NCI-H748 (cell line): Measurements from ENCODE around the gene SORBS1.

Source experiments
- DNase-seq: peaks from one replicate; lab custom pipeline; 2025; ENCODE audit not compliant: unreplicated experiment; lab: John Stamatoyannopoulos, UW

The SORBS1 gene

GRCh38 chr10:95327367-95327766, 233.8 kb downstream of the SORBS1 start:
- DNase-seq, result peak; percentile 17

- no peak for DNase-seq
Observed at GRCh38 chr10:95326396-95326795, 234.8 kb downstream of the SORBS1 start.

DNA sequence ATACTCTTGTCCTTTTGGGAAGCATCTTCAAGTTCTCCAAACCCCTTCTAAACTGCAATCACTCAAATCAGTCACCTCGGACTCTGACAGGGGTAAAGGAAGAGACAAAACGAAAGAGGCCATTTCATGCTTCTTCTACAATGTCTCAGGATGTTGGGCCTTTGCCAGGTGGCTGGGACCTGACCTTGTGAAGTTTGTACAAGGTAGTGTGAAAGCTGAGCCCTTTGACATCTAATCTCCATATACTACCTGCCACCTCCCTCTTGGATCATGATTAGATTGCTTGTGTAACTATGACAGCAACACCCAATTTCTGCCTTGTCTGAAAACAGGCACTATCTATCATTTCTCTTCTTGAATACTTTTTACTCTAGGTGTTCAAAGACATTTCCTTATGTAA, 235.3 kb downstream of the SORBS1 start:
- DNase-seq, result no peak

- no peak for DNase-seq
Observed at GRCh38 chr10:95324436-95325268, 236.5 kb downstream of the SORBS1 start.

GRCh38 chr10:95321554-95322301, 239.4 kb downstream of the SORBS1 start:
- DNase-seq, result no peak

- DNase-seq, result no peak
Observed at GRCh38 chr10:95319239-95319638, 241.9 kb downstream of the SORBS1 start.

- DNase-seq, result no peak
Observed at GRCh38 chr10:95315509-95315908, 245.7 kb downstream of the SORBS1 start.

- peak; percentile 3 for DNase-seq
Observed at GRCh38 chr10:95314192-95314918, 246.8 kb downstream of the SORBS1 start.

GRCh38 chr10:95312986-95313495, 248.1 kb downstream of the SORBS1 start:
- no peak for DNase-seq

- DNase-seq, result no peak
Observed at GRCh38 chr10:95312257-95312656, 248.9 kb downstream of the SORBS1 start.

DNA sequence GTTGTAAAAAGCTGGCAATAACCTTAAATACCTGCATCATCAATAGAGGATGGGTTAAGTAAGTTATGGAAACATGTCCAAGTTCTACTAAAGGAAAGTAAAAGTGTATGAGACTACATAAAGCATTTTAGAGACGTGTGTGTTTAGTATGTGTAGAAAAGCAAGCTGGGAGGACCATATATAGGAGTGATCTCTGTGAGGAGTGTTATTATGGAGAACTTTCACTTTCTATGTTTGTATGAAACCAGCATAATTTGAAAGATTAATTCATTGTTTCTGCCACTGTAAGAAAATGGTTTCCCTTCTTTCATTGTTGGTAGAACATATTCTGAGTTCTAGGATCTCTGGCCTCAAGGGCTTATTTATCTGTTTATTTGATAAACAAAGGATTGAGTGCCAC, 251.2 kb downstream of the SORBS1 start:
- DNase-seq, result no peak

- DNase-seq, result no peak
Observed at GRCh38 chr10:95308389-95309302, 252.5 kb downstream of the SORBS1 start.

- no peak for DNase-seq
Observed at GRCh38 chr10:95306851-95307250, 254.3 kb downstream of the SORBS1 start.

- DNase-seq, result no peak
Observed at GRCh38 chr10:95306318-95306650, 254.9 kb downstream of the SORBS1 start.

DNA sequence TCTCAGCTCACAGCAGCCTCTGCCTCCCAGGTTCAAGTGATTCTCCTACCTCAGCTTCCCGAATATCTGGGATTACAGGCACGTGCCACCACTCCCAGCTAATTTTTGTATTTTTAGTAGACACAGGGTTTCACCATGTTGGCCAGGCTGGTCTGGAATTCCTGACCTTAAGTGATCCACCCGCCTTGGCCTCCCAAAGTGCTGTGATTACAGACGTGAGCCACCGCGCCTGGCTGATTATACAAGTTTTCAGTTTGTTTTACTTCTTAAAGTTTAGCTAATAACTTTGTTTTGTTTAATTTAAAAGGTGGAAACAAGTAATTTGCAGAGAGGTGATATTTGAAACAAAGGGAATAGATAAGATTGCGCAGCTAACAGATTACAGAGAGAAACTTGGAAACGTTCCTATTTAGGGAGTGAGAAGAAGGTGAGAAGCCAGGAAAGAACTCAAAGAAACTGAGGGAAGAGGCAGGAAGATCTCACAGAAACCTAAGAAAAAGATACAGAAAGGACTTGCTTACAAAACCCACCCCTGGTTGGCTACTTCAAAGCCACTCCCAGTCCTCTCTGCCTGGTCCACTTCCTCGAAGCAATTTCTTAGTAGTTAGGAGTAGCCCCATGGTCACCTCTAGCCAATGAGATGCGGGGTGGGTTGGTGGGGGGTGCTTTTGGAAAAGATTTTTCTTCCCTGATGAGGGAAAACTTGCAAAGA, 255.4 kb downstream of the SORBS1 start:
- no peak for DNase-seq

DNA sequence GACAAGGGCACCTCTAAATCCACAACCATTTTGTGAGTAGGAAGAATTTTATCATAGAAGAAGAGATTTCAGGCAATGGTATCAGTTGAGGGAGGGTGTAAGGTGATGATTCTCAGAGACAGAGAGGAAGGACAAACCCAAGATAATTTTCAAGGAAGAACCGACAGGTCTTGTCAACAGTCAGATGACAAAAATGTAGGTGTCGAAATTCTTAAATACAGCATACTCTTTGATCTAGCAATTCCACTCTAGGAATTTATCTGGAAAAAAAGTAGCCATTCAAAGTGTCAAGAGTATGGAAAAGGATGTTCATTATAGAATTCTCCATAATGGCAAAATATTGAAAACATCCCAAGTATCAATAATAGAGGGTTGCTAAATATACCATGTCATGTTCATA, 256.2 kb downstream of the SORBS1 start:
- no peak for DNase-seq

DNA sequence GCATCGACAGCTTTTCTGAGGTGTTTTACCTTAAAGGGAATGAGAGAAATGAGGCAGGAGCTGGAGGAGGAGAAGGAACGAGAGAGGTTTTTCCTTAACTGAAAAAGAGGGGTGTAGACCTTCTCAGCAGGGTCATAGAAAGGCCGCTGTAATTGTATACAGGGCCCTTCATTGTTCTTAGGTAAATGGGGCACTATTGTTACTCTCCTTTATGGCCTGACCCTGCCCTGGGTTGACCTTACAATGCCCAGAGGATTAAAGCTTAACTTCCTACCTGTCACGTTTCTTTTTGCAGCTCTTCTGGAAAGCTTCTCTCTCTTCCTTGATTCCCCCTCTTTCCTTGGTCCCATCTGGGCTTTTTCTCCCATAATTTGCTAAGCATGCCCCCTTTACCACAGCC, 256.7 kb downstream of the SORBS1 start:
- no peak for DNase-seq

DNA sequence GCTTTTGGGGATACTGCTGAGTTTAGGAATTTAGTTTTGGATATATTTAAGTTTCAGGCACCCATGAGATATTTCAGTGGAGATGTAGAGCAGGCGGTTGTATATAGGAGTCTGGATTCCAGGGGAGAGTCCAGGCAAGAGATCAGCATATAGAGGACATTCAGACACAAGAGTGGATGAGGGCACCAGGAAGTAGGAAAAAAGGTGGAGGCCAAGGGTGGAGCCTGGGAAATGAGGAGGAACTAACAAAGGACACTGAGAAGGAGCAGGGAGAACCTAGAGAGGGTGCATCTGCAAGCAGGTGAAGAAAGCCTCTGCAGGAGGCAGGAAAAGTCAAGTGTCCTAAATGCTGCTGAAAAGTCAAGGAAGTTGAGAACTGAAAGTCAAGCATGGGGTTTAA, 257.2 kb downstream of the SORBS1 start:
- no peak for DNase-seq

DNA sequence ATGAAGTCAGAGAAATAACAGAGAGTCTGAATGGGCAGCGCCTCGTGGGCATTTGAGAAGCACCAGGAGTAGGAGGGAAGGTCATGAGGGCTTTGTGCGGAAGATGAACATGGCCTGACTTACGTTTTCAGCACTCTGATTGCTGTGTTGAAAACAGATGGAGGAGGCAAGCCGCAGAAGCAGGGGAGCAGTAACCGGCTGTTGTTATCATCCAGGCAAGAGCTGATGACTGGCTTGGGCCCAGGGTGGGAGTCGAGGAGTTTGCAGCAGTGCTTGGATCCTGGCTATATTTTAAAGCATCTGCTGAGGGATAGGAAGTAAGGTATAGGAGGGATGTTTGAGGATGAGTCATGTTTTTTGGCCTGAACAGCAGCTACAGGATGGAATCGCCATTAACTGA, 257.6 kb downstream of the SORBS1 start:
- DNase-seq, result no peak

- DNase-seq, result no peak
Observed at GRCh38 chr10:95300022-95300539, 261.1 kb downstream of the SORBS1 start.
